OCI-LY1 (cell line): ENCODE data around the gene SOX13.

Experiments
- H2AFZ ChIP-seq: fragments of 200-600 bp; sonication (generic), shearing (Covaris generic); 2 replicates; pipeline ENCODE4 v1.6.0; 2014; ENCODE audit warnings: antibody characterized with exemption, mild to moderate bottlenecking, low read length
- H3F3A ChIP-seq: fragments of 200-600 bp; sonication (generic), shearing (Covaris generic); 2 replicates; pipeline ENCODE4 v1.6.0; 2014; ENCODE audit warnings: mild to moderate bottlenecking, antibody characterized with exemption, low read length, moderate library complexity; ENCODE audit not compliant: insufficient read depth
- H3K27ac ChIP-seq: fragments of 200-600 bp; sonication (generic); 2 replicates; pipeline ENCODE4 v1.5.1; 2014; ENCODE audit warnings: low read length, mixed run types, mild to moderate bottlenecking, low read depth; ENCODE audit not compliant: poor library complexity, severe bottlenecking
- H3K27me3 ChIP-seq: fragments of 200-600 bp; sonication (generic); 2 replicates; pipeline ENCODE4 v1.6.0; 2014; ENCODE audit warnings: antibody characterized with exemption, mild to moderate bottlenecking, low read length, moderate library complexity; ENCODE audit not compliant: insufficient read depth
- H3K36me3 ChIP-seq: fragments of 200-600 bp; sonication (generic); 2 replicates; pipeline ENCODE4 v1.6.1; 2014; ENCODE audit warnings: mild to moderate bottlenecking, antibody characterized with exemption, low read length, moderate library complexity, mixed read lengths; ENCODE audit not compliant: insufficient read depth
- H3K4me1 ChIP-seq: fragments of 200-600 bp; sonication (generic); 2 replicates; pipeline ENCODE4 v1.5.1; 2014; ENCODE audit warnings: mild to moderate bottlenecking, low read length, moderate library complexity; ENCODE audit not compliant: insufficient read depth, severe bottlenecking
- H3K4me2 ChIP-seq: fragments of 200-600 bp; sonication (generic), shearing (Covaris generic); 2 replicates; pipeline ENCODE4 v1.6.1; 2014; ENCODE audit warnings: low read length
- H3K4me3 ChIP-seq: fragments of 200-600 bp; sonication (generic); 2 replicates; pipeline ENCODE4 v1.5.1; 2014; ENCODE audit warnings: low read length, low read depth, mild to moderate bottlenecking, mixed read lengths; ENCODE audit not compliant: poor library complexity, severe bottlenecking
- H3K79me2 ChIP-seq: fragments of 200-600 bp; shearing (Covaris generic); 2 replicates; pipeline ENCODE4 v1.6.1; 2016; ENCODE audit warnings: mixed run types, low read length, mixed read lengths; ENCODE audit not compliant: insufficient read depth
- H3K9ac ChIP-seq: fragments of 200-600 bp; sonication (generic), shearing (Covaris generic); 2 replicates; pipeline ENCODE4 v1.6.1; 2014; ENCODE audit warnings: mild to moderate bottlenecking, low read length, mixed read lengths
- H3K9me2 ChIP-seq: fragments of 200-600 bp; sonication (generic), shearing (Covaris generic); 2 replicates; pipeline ENCODE4 v1.6.1; 2014; ENCODE audit warnings: low read depth, mild to moderate bottlenecking, low read length, mixed read lengths
- H3K9me3 ChIP-seq: fragments of 200-600 bp; shearing (Covaris generic); 2 replicates; pipeline ENCODE4 v1.6.1; 2014; ENCODE audit warnings: low read length, mixed read lengths
- H4K20me1 ChIP-seq: fragments of 200-600 bp; sonication (generic), shearing (Covaris generic); 2 replicates; pipeline ENCODE4 v1.6.0; 2016; ENCODE audit warnings: mild to moderate bottlenecking, low read length; ENCODE audit not compliant: insufficient read depth
- CTCF ChIP-seq: fragments of 200-600 bp; sonication (generic), shearing (Covaris generic); IDR thresholded peaks from 2 replicates; pipeline ENCODE4 v1.5.1; 2017; ENCODE audit warnings: mild to moderate bottlenecking, antibody characterized with exemption, low read length, moderate library complexity, mixed read lengths
- EZH2 ChIP-seq: fragments of 200-600 bp; sonication (generic), shearing (Covaris generic); IDR thresholded peaks from 2 replicates; pipeline ENCODE4 v1.8.0; 2017; ENCODE audit warnings: borderline replicate concordance, mixed run types, mild to moderate bottlenecking, antibody characterized with exemption, low read length, moderate library complexity, mixed read lengths

The SOX13 gene

GRCh38 chr1:204176049-204176448, 103.1 kb downstream of the SOX13 start:
- Histone ChIP-seq H3K4me2 (no peak overlapping the region), H3K36me3 (no peaks in the 10 kb centered on the region)

GRCh38 chr1:204177133-204177532, 104.2 kb downstream of the SOX13 start:
- TF ChIP-seq CTCF (no peak), EZH2 (no peak)
- no peaks in the 10 kb centered on the region for H3K4me1 ChIP-seq
- no peaks in the 10 kb centered on the region for H3K79me2 ChIP-seq
- H3F3A ChIP-seq: no peaks in the 10 kb centered on the region
- no peak overlapping the region for H3K9ac ChIP-seq
- H3K4me2 ChIP-seq: no peak overlapping the region
- no peaks in the 10 kb centered on the region for H3K36me3 ChIP-seq
- no peaks in the 10 kb centered on the region for H3K9me2 ChIP-seq
- H4K20me1 ChIP-seq: no peaks in the 10 kb centered on the region
- no peaks in the 10 kb centered on the region; the same call in 1 of the 2 replicates for H3K9me3 ChIP-seq
- no peak overlapping the region for H2AFZ ChIP-seq
- H3K27me3 ChIP-seq: no peaks in the 10 kb centered on the region
- no peak overlapping the region for H3K4me3 ChIP-seq
- H3K27ac ChIP-seq: no peak overlapping the region

More at GRCh38 chr1:204176049-204176448, 103.1 kb downstream of the SOX13 start:
- no peaks in the 10 kb centered on the region for H3K79me2 ChIP-seq
- H3K4me3 ChIP-seq: no peak overlapping the region
- no peaks in the 10 kb centered on the region for H3K4me1 ChIP-seq
- H2AFZ ChIP-seq: no peak overlapping the region
- TF ChIP-seq EZH2 (no peak), CTCF (no peak)
- H4K20me1 ChIP-seq: no peaks in the 10 kb centered on the region
- no peaks in the 10 kb centered on the region for H3K27me3 ChIP-seq
- no peaks in the 10 kb centered on the region; the same call in 1 of the 2 replicates for H3K9me3 ChIP-seq
- no peaks in the 10 kb centered on the region for H3K9me2 ChIP-seq
- no peak overlapping the region for H3K9ac ChIP-seq
- no peaks in the 10 kb centered on the region for H3F3A ChIP-seq
- no peak overlapping the region for H3K27ac ChIP-seq
